ENCODE results near the gene TMEM147. TPM values are rescaled to one million over a fixed set of nuclear protein-coding genes. Genes with fewer than 3 reads are reported as not detected.
A peak's percentile ranks its signal among the peaks of the same experiment; 100 is the strongest.

Gene TMEM147
- total RNA-seq, 1 experiment from 2014 or later: 126 TPM

DNA sequence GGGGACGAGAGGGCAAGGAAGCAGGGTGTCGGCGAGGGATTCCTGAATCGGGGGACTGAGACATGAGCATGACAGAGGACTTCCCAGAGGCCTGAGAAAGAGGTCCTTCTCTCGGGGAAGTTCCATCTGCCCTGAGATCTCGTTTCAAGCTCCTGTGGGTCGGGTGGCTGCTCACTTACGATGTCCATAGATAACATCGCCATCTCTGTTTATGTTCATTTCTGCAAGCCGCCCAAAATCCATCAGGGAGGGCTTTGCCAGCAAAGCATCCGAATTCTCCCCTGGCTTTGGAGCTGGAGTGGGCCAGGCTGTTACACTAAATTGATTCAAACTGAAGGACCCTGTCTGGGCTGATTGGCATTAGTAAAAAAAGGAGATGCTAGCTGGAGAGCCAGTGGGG lies 37.9 kb upstream of the TMEM147 start:
- H3K27me3 ChIP-seq (ENCODE audit: low read length): no peaks in the 10 kb centered on the region
- H3K27ac ChIP-seq (ENCODE audit: low read length): no peak overlapping the region

DNA sequence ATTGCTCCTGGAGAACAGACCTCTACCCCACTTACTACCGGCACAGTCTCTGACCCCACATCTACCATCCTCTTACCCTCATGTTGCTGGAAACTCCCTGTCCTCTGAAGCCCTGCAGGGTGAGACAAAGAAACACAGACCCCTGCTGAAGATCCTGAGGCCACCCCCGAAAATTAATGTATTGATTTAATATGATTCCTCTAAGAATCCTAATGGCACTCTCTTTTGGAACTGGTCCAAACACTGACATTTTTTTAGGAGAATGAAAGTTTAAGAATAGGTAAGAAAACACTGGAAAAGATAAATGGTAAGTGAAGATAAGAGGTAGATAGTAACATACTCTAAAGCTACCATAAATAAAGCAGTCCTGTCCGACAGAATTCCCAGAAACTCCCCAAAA lies 37.3 kb upstream of the TMEM147 start:
- H3K4me3 ChIP-seq (ENCODE audit: low read length): no peak overlapping the region
- no peaks in the 10 kb centered on the region for H3K79me2 ChIP-seq (ENCODE audit: low read length)
- no peak overlapping the region for H3K4me2 ChIP-seq (ENCODE audit: low read depth, low read length, poor library complexity, severe bottlenecking)
- no peak overlapping the region for H3K27ac ChIP-seq (ENCODE audit: low read length)
- no peaks in the 10 kb centered on the region for H3K36me3 ChIP-seq (ENCODE audit: insufficient read depth, low read length)
- peaks cover 7% of the 10 kb centered on the region for H3K4me1 ChIP-seq (ENCODE audit: low read length)
- H3K27me3 ChIP-seq (ENCODE audit: low read length): no peaks in the 10 kb centered on the region
- H4K20me1 ChIP-seq (ENCODE audit: insufficient read depth, low read depth, low read length): peaks cover 4% of the 10 kb centered on the region; the same call in 1 of the 2 replicates
- no peak overlapping the region for H3K9ac ChIP-seq (ENCODE audit: low read length)
- H3K9me3 ChIP-seq (ENCODE audit: low read length): no peaks in the 10 kb centered on the region
- H3K9me2 ChIP-seq (replicated peaks; ENCODE audit: insufficient read depth, low read length): no peaks in the 10 kb centered on the region
- H2AFZ ChIP-seq (ENCODE audit: low read length): no peak overlapping the region
- DNase-seq: no peak

More for the DNA sequence above, 37.9 kb upstream of the TMEM147 start:
- no peaks in the 10 kb centered on the region for H3K79me2 ChIP-seq (ENCODE audit: low read length)
- DNase-seq: no peak
- H4K20me1 ChIP-seq (ENCODE audit: insufficient read depth, low read depth, low read length): peaks cover 4% of the 10 kb centered on the region; the same call in 1 of the 2 replicates
- no peaks in the 10 kb centered on the region for H3K9me3 ChIP-seq (ENCODE audit: low read length)
- no peak overlapping the region for H3K4me3 ChIP-seq (ENCODE audit: low read length)
- no peak overlapping the region for H3K4me2 ChIP-seq (ENCODE audit: low read depth, low read length, poor library complexity, severe bottlenecking)
- peaks cover 12% of the 10 kb centered on the region for H3K4me1 ChIP-seq (ENCODE audit: low read length)
- H3K9ac ChIP-seq (ENCODE audit: low read length): no peak overlapping the region
- H3K36me3 ChIP-seq (ENCODE audit: insufficient read depth, low read length): no peaks in the 10 kb centered on the region
- no peak overlapping the region for H2AFZ ChIP-seq (ENCODE audit: low read length)
- H3K9me2 ChIP-seq (replicated peaks; ENCODE audit: insufficient read depth, low read length): no peaks in the 10 kb centered on the region

DNA sequence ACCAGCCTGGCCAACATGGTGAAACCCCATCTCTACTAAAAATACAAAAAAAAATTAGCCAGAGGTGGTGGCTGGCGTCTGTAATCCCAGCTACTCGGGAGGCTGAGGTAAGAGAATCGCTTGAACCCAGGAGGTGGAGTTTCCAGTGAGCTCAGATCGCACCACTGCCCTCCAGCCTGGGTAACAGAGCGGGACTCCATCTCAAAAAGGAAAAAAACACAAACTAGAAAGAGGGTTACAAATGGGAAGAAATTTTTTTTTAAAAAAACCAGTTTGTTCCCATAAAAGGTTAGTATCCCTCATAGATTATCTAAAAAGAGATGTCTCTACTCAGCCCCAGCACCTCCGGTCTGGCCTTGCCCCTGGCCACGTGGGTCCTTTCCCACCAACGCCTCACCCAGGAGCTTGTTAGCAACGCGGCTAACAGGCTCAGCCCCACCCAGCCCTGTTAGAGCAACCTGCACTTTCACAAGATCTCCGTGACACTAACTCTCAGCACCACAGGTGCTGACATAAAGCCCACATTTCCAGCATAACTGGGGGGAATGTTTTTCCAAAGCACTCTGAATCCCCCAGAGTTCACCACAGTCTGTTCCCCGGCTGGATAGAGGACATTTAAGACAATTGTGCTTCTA lies 36.3 kb upstream of the TMEM147 start:
- peaks cover 4% of the 10 kb centered on the region; the same call in 1 of the 2 replicates for H4K20me1 ChIP-seq (ENCODE audit: insufficient read depth, low read depth, low read length)
- no peak overlapping the region for H3K9ac ChIP-seq (ENCODE audit: low read length)
- H3K9me3 ChIP-seq (ENCODE audit: low read length): no peaks in the 10 kb centered on the region
- no peak overlapping the region for H2AFZ ChIP-seq (ENCODE audit: low read length)
- no peak overlapping the region for H3K4me3 ChIP-seq (ENCODE audit: low read length)
- no peak overlapping the region for H3K27ac ChIP-seq (ENCODE audit: low read length)
- no peaks in the 10 kb centered on the region for H3K79me2 ChIP-seq (ENCODE audit: low read length)
- no peak overlapping the region for H3K4me2 ChIP-seq (ENCODE audit: low read depth, low read length, poor library complexity, severe bottlenecking)
- peaks cover 7% of the 10 kb centered on the region for H3K4me1 ChIP-seq (ENCODE audit: low read length)
- no peaks in the 10 kb centered on the region for H3K36me3 ChIP-seq (ENCODE audit: insufficient read depth, low read length)
- H3K9me2 ChIP-seq (replicated peaks; ENCODE audit: insufficient read depth, low read length): no peaks in the 10 kb centered on the region
- DNase-seq: no peak
- no peaks in the 10 kb centered on the region for H3K27me3 ChIP-seq (ENCODE audit: low read length)

DNA sequence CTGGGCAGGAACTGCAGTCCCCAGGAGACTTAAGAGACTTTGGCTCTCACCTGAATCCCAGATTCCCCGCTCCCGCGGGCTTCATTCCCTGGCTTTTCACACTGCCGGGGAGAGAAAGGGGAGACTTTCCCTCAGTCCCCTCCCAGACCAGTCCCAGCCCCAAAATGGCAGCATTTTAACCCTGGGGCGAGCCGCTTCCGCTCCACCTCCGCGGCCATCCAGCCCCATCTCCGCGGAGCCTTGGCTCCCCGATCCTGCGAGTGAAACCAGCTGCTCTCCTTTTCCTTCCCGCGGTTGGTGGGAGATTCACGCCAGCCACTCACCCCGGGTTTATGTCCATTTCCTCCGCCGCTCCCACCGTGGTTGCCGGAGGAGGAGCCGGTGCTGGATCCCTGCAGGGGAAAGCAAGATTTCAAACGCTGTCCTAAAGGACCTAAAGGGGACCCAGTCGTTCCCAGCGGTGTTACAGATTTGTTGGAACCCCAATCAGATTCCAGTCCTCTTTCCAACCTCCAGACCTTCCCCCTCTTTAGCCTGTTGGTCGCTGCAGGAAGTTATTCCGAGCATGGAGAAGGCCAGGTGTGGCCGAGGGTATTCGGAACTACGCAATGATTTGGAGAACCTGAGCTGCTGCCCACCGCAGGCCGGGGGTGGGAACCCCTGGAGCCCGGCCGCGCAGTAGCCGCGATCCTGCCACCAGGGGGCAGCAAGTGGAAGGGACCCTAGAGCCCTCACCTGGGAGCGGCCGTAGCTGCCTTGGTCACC lies 35.4 kb upstream of the TMEM147 start:
- Histone ChIP-seq H3K36me3 (ENCODE audit: insufficient read depth, low read length) (no peaks in the 10 kb centered on the region), H3K4me2 (ENCODE audit: low read depth, low read length, poor library complexity, severe bottlenecking) (no peak overlapping the region), H2AFZ (ENCODE audit: low read length) (no peak overlapping the region), H3K27me3 (ENCODE audit: low read length) (no peaks in the 10 kb centered on the region), H3K27ac (ENCODE audit: low read length) (no peak overlapping the region), H3K9ac (ENCODE audit: low read length) (no peak overlapping the region), H3K4me3 (ENCODE audit: low read length) (no peak overlapping the region; the same call in 1 of the 2 replicates), H3K79me2 (ENCODE audit: low read length) (no peaks in the 10 kb centered on the region), H3K9me3 (ENCODE audit: low read length) (no peaks in the 10 kb centered on the region), H3K9me2 (replicated peaks; ENCODE audit: insufficient read depth, low read length) (no peaks in the 10 kb centered on the region), H4K20me1 (ENCODE audit: insufficient read depth, low read depth, low read length) (peaks cover 4% of the 10 kb centered on the region; the same call in 1 of the 2 replicates), H3K4me1 (ENCODE audit: low read length) (peaks cover 7% of the 10 kb centered on the region)
- peak; percentile 89 for DNase-seq

DNA sequence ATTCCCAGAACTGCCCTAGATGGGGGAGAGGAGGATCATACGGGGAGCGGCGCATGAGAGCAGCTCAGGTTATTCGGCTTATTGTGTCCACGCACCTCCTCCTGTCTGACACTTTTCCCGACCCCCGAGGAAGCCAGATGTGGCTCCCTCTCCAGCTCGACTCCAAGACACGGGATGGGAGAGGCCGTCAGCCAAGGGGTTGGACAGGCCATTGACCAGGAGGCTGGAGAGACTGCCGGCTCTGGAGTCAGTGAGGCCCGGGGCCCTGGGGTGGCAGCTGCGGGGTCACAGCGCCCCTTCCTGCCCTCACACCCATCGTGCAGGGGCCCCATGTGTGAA lies 34.8 kb upstream of the TMEM147 start:
- H2AFZ ChIP-seq (ENCODE audit: low read length): no peak overlapping the region

DNA sequence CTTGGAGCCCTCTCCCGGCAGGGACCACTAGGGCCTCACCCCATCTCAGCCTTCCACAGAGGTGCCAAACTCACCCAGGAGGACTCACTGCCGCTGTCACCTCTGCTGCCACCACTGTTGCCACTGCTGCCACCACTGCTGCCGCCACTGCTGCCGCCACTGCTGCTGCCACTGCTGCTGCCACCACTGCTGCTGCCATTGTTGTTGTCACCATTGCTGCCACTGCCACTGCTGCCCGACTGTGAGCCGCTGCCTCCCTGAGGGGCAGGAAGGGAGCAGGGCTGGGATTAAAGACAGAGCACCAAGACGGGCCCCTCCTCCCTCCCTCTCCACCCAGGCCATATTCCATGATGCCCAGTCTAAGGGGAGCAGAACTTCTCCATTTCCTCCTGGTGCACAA lies 34.1 kb upstream of the TMEM147 start:
- Histone ChIP-seq H3K4me3 (ENCODE audit: low read length) (no peak overlapping the region), H3K9me2 (replicated peaks; ENCODE audit: insufficient read depth, low read length) (no peaks in the 10 kb centered on the region), H2AFZ (ENCODE audit: low read length) (no peak overlapping the region), H3K4me1 (ENCODE audit: low read length) (peaks cover 7% of the 10 kb centered on the region), H3K27me3 (ENCODE audit: low read length) (no peaks in the 10 kb centered on the region), H4K20me1 (ENCODE audit: insufficient read depth, low read depth, low read length) (peaks cover 4% of the 10 kb centered on the region; the same call in 1 of the 2 replicates), H3K9ac (ENCODE audit: low read length) (no peak overlapping the region), H3K79me2 (ENCODE audit: low read length) (no peaks in the 10 kb centered on the region), H3K4me2 (ENCODE audit: low read depth, low read length, poor library complexity, severe bottlenecking) (no peak overlapping the region), H3K9me3 (ENCODE audit: low read length) (no peaks in the 10 kb centered on the region), H3K36me3 (ENCODE audit: insufficient read depth, low read length) (no peaks in the 10 kb centered on the region), H3K27ac (ENCODE audit: low read length) (no peak overlapping the region)
- DNase-seq: no peak

More for the DNA sequence above, 34.8 kb upstream of the TMEM147 start:
- H3K36me3 ChIP-seq (ENCODE audit: insufficient read depth, low read length): no peaks in the 10 kb centered on the region
- H3K4me2 ChIP-seq (ENCODE audit: low read depth, low read length, poor library complexity, severe bottlenecking): no peak overlapping the region
- H3K79me2 ChIP-seq (ENCODE audit: low read length): no peaks in the 10 kb centered on the region
- H3K4me1 ChIP-seq (ENCODE audit: low read length): peaks cover 7% of the 10 kb centered on the region
- H3K9me2 ChIP-seq (replicated peaks; ENCODE audit: insufficient read depth, low read length): no peaks in the 10 kb centered on the region
- H3K27me3 ChIP-seq (ENCODE audit: low read length): no peaks in the 10 kb centered on the region
- H3K4me3 ChIP-seq (ENCODE audit: low read length): no peak overlapping the region
- no peak overlapping the region for H3K9ac ChIP-seq (ENCODE audit: low read length)
- no peak overlapping the region for H3K27ac ChIP-seq (ENCODE audit: low read length)
- H4K20me1 ChIP-seq (ENCODE audit: insufficient read depth, low read depth, low read length): peaks cover 4% of the 10 kb centered on the region; the same call in 1 of the 2 replicates
- no peaks in the 10 kb centered on the region for H3K9me3 ChIP-seq (ENCODE audit: low read length)
- no peak for DNase-seq

DNA sequence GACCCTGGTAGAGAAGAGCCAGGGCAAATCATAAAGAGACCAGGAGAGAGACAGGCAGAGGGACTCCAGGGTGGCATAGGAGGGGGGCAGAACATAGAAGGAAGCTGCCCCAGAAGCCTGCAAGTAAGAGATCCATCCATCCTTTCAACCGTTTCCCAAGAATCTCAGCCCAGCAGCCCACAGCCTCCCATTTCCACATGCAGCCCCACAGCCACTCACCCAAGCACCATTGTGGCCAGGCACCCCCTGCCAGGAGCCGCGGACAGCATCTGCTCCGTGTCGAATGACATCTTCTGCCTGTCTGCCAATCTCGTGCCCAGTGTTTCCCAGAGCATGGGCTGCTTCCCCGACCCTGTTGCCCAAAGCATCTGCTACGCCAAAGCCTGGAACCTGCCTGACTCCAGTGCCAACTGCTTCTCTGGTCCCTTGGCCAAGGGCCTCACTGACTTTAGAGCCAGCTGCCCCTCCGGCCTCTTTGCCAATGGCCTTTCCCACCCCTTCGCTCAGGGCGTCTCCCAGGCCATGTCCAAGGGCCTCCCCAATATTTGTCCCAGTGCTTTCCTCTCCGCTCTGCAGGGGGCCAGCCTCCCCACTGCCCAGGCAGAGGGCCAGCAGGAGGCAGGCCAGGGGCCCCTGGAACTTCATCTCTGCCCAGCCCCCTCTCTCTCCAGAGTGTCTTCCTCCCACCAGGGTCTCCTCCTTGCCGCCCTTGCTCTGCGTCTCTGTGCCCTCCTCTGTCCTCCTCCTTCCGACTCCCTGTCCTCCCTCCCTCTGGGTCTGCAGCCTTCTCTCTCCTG lies 32.4 kb upstream of the TMEM147 start:
- Histone ChIP-seq H3K9me2 (replicated peaks; ENCODE audit: insufficient read depth, low read length) (no peaks in the 10 kb centered on the region), H4K20me1 (ENCODE audit: insufficient read depth, low read depth, low read length) (peaks cover 4% of the 10 kb centered on the region; the same call in 1 of the 2 replicates), H3K4me3 (ENCODE audit: low read length) (no peak overlapping the region), H3K27me3 (ENCODE audit: low read length) (no peaks in the 10 kb centered on the region), H3K4me2 (ENCODE audit: low read depth, low read length, poor library complexity, severe bottlenecking) (no peak overlapping the region), H2AFZ (ENCODE audit: low read length) (no peak overlapping the region), H3K79me2 (ENCODE audit: low read length) (no peaks in the 10 kb centered on the region), H3K9ac (ENCODE audit: low read length) (no peak overlapping the region), H3K4me1 (ENCODE audit: low read length) (peaks cover 7% of the 10 kb centered on the region), H3K36me3 (ENCODE audit: insufficient read depth, low read length) (no peaks in the 10 kb centered on the region), H3K27ac (ENCODE audit: low read length) (no peak overlapping the region), H3K9me3 (ENCODE audit: low read length) (no peaks in the 10 kb centered on the region)
- DNase-seq: no peak
